BLaER1 (cell line): ENCODE results near the gene ARHGEF11.

Source experiments
- H3K27ac ChIP-seq: shearing (Covaris generic); formaldehyde crosslinking; 2 replicates; pipeline ENCODE4 v1.8.1; 2022
- H3K27me3 ChIP-seq: shearing (Covaris generic); formaldehyde crosslinking; 2 replicates; pipeline ENCODE4 v1.8.1; 2022
- H3K36me3 ChIP-seq: shearing (Covaris generic); formaldehyde crosslinking; 2 replicates; pipeline ENCODE4 v1.8.1; 2022
- H3K4me1 ChIP-seq: shearing (Covaris generic); formaldehyde crosslinking; 2 replicates; pipeline ENCODE4 v1.8.1; 2022
- H3K4me2 ChIP-seq: shearing (Covaris generic); formaldehyde crosslinking; 2 replicates; pipeline ENCODE4 v1.8.1; 2022
- H3K4me3 ChIP-seq: shearing (Covaris generic); formaldehyde crosslinking; 2 replicates; pipeline ENCODE4 v1.8.1; 2022
- H3K9ac ChIP-seq: shearing (Covaris generic); formaldehyde crosslinking; 2 replicates; pipeline ENCODE4 v1.8.1; 2022
- H3K9me3 ChIP-seq: shearing (Covaris generic); formaldehyde crosslinking; 2 replicates; pipeline ENCODE4 v1.8.1; 2022
- H4K20me1 ChIP-seq: shearing (Covaris generic); formaldehyde crosslinking; 2 replicates; pipeline ENCODE4 v1.8.1; 2022
- Cebpa-rat ChIP-seq: shearing (Covaris generic); IDR thresholded peaks from 2 replicates; pipeline ENCODE4 v1.8.1; 2022

The ARHGEF11 gene

DNA sequence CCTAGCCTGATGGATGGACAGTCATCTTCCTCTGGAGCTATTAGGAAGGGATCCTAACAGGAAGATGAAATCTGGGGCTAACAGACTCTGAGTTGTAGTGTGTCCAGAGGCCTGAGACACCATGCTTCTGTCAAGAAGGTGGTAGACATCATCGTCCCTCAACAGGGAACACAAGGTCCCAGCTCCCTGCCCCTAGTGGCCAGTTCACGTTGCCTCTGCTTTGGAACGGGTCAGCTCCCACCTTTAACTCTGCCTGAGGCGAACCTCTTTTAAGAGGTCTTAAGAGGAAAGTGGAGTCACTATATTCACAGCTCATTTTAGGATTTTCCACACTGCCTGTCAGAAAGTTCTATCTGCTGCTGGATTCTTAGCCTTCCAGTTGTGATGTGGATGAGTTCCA, 96.8 kb downstream of the ARHGEF11 start:
- Histone ChIP-seq H3K9ac (no peak overlapping the region), H3K4me1 (no peaks in the 10 kb centered on the region), H3K9me3 (no peaks in the 10 kb centered on the region), H4K20me1 (no peaks in the 10 kb centered on the region), H3K27ac (no peak overlapping the region), H3K4me3 (no peak overlapping the region), H3K27me3 (no peaks in the 10 kb centered on the region), H3K4me2 (no peak overlapping the region), H3K36me3 (peaks cover 98% of the 10 kb centered on the region)
- TF ChIP-seq Cebpa-rat: no peak

DNA sequence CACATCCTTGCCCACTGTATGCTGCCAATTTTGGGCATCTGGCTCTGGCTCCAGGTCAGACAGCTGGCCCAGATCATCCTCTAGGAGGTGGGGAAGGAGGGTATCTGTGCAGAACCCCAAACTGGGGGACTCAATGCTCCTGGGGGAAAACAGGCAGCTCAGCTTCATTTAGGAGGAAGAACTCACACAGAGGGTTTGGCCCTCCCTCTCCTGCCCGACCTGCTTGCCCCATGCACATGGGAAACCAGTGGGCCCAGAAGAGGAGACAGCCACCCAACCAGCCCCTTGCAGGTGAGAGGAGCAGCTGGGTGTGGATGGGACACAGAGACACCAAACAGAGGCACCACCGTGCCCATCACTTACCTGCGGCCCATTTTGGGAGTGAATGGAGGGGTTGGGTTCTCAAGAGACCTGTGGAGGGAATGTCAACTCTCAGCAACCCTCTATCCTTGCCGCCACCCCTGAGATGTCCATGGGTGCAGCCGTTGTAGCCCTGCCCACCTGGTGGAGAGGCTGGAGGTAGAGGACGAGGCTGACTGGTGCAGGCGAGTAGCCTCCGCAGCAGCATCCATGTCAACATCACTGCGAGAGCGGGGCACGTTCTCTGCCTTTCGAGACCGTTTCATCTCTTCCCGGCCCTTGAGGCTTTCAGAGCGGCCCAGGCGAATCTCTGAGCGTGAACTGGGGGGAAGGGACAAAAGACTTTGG, 97.6 kb downstream of the ARHGEF11 start:
- Histone ChIP-seq H3K4me3 (no peak overlapping the region), H3K9ac (no peak overlapping the region), H3K4me2 (no peak overlapping the region), H3K27me3 (no peaks in the 10 kb centered on the region), H3K4me1 (no peaks in the 10 kb centered on the region), H3K27ac (no peak overlapping the region), H3K9me3 (no peaks in the 10 kb centered on the region), H3K36me3 (peaks cover 100% of the 10 kb centered on the region), H4K20me1 (no peaks in the 10 kb centered on the region)
- TF ChIP-seq Cebpa-rat: no peak

DNA sequence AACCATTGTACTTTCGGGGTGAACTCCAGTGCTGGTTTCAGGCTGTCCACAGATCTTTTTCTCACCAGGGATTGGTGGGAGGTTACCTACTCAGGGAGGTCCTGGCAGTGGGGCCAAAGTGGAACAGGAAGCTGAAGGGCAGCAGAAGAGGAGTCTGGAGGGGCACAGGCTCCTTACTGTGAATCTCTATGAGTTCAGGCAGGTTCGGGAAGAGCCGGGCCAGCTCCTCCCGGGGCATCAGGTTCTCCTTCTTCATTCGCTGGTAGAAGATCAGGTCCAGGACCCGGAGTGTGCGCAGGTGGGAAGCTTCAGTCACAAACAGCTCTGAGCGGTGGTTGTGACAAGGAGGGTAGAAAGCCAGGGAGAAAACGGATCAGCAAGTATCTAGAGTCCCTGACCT, 98.4 kb downstream of the ARHGEF11 start:
- no peaks in the 10 kb centered on the region for H3K9me3 ChIP-seq
- H3K27ac ChIP-seq: no peak overlapping the region
- peaks cover 100% of the 10 kb centered on the region for H3K36me3 ChIP-seq
- no peaks in the 10 kb centered on the region for H4K20me1 ChIP-seq
- TF ChIP-seq Cebpa-rat: no peak
- H3K27me3 ChIP-seq: no peaks in the 10 kb centered on the region
- H3K9ac ChIP-seq: no peak overlapping the region
- H3K4me2 ChIP-seq: no peak overlapping the region
- no peaks in the 10 kb centered on the region for H3K4me1 ChIP-seq
- no peak overlapping the region for H3K4me3 ChIP-seq

DNA sequence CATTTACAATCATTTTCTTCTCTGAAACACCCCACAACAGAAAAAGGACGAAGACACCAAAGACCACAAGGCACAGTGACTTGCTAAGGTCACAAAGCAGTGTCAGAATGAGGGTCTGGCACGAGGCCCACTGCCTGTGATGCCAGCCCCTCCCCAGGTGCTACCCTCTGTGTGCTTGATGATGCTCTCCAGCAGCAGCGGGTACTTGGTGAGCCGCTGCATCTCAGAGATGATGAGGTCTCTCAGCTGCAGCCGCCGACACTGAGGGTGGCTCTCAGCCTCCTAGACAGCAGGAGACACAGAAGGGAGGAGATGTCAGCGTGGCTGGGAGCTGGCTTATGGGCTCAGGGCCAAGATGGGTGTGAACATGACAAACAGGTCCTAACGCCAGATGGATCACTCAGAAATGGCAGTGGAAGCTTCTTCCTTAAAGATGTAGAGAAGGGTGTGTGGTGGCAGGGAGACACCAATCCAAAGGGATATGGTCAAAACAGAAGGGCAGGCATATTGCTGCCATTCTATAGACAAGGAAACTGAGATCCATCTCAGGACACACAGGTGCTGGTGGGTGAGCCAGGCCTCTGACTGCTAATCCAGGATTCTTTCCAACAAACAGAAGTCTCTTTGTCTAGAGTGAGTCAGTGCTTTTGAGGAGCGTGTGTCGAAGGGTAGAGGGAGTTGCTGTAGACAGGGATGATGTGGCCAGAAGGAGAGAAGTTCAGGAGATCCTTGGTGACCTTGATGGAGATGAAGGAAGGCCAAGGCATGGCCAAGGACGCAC, 99.5 kb downstream of the ARHGEF11 start:
- Histone ChIP-seq H4K20me1 (no peaks in the 10 kb centered on the region), H3K36me3 (peaks cover 100% of the 10 kb centered on the region), H3K9ac (no peak overlapping the region)

DNA sequence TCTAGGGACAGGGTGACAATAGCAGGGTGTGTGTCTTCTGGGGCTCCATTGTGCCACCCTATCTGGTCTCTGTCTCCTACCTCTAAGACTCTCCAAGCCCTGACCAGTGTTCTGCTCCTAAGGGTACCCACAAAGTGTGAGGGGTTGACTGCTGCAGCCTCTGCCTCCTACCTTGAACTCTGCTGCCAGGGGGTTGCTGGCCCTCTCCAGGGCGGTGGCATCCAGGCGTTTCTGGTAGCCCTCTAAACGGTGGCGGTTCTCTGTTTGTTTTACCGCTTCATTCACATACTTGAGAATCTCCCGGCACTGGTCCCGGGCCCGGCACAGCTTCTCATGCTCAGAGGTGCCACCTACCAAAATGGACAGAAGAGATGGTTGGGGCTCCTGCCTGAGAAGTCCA, 100.7 kb downstream of the ARHGEF11 start:
- H3K9ac ChIP-seq: no peak overlapping the region
- H3K27ac ChIP-seq: no peak overlapping the region
- no peaks in the 10 kb centered on the region for H3K4me1 ChIP-seq
- H3K4me2 ChIP-seq: no peak overlapping the region
- no peaks in the 10 kb centered on the region for H3K9me3 ChIP-seq
- no peak for TF ChIP-seq Cebpa-rat
- no peaks in the 10 kb centered on the region for H3K27me3 ChIP-seq
- peaks cover 100% of the 10 kb centered on the region for H3K36me3 ChIP-seq
- no peaks in the 10 kb centered on the region for H4K20me1 ChIP-seq
- no peak overlapping the region for H3K4me3 ChIP-seq

More for the DNA sequence above, 99.5 kb downstream of the ARHGEF11 start:
- no peak for TF ChIP-seq Cebpa-rat
- Histone ChIP-seq H3K27ac (no peak overlapping the region), H3K4me1 (no peaks in the 10 kb centered on the region), H3K9me3 (no peaks in the 10 kb centered on the region), H3K4me2 (no peak overlapping the region), H3K4me3 (no peak overlapping the region), H3K27me3 (no peaks in the 10 kb centered on the region)

DNA sequence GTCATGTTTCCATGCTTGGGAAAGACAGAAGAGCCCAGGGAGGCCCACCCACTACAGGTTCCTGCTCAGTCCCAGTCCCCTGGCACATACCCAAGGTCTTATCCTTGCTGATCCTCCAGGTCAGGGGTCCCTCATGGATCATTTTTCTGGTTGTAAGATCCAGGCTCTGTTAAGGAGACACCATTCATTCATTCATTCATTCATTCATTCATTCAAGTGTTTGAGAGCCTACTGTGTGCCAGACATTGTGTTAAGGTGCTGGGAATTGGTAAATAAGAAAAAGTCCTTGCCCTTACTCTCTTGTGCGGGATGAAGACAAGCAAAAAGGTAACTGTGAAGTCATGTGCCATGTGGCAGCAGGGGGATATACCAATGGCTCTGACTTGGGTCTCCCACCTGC, 101.3 kb downstream of the ARHGEF11 start:
- no peaks in the 10 kb centered on the region for H4K20me1 ChIP-seq
- H3K27ac ChIP-seq: no peak overlapping the region
- no peak for TF ChIP-seq Cebpa-rat
- H3K36me3 ChIP-seq: peaks cover 100% of the 10 kb centered on the region
- H3K4me1 ChIP-seq: no peaks in the 10 kb centered on the region; the same call in 1 of the 2 replicates
- no peak overlapping the region for H3K4me2 ChIP-seq
- no peak overlapping the region for H3K9ac ChIP-seq
- H3K4me3 ChIP-seq: no peak overlapping the region
- H3K27me3 ChIP-seq: no peaks in the 10 kb centered on the region
- H3K9me3 ChIP-seq: no peaks in the 10 kb centered on the region

DNA sequence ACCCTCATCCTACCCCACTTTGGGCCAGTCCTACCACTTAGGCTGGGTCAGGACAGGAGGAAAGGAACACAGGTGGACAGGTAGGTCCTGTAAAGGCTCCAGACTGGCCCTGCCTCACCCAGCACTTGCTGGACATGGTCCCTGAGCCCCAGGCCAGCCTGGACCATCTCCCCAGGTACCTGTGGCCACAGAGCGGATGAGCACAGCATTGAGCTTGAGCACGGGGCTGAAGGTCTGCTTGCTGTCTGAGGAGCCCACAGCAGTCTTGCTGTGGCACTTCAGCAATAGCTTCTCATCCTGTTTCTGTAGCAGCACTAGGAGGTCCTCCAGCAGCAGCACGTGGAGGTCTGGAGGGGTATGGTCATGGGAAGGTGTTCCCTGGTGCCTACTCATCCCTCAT, 101.8 kb downstream of the ARHGEF11 start:
- Histone ChIP-seq H3K4me3 (no peak overlapping the region), H4K20me1 (no peaks in the 10 kb centered on the region), H3K27ac (no peak overlapping the region), H3K4me2 (no peak overlapping the region), H3K27me3 (no peaks in the 10 kb centered on the region), H3K36me3 (peaks cover 100% of the 10 kb centered on the region), H3K9ac (no peak overlapping the region), H3K9me3 (no peaks in the 10 kb centered on the region), H3K4me1 (peaks cover 3% of the 10 kb centered on the region)
- TF ChIP-seq Cebpa-rat: no peak

DNA sequence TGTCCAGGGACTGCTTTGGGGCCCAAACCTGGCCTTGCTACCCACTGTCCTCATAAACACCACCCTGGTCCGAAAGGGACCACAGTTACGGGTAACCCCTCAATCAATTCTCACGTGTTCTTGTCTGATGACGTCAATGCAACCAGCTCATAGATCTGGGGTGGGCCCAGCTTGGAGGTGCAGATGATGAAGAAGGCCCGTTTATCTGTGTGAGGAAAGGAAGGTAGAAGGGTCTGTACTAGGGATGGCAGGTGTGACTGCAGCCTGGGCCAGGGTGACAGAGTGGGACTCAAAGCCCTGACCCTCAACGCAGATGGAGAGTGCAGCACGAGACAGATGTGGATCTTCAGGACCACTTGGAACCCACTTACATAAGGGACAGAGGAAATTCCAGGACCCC, 103.0 kb downstream of the ARHGEF11 start:
- H3K36me3 ChIP-seq: peaks cover 100% of the 10 kb centered on the region
- H4K20me1 ChIP-seq: peaks cover 4% of the 10 kb centered on the region; the same call in 1 of the 2 replicates
- TF ChIP-seq Cebpa-rat: no peak

DNA sequence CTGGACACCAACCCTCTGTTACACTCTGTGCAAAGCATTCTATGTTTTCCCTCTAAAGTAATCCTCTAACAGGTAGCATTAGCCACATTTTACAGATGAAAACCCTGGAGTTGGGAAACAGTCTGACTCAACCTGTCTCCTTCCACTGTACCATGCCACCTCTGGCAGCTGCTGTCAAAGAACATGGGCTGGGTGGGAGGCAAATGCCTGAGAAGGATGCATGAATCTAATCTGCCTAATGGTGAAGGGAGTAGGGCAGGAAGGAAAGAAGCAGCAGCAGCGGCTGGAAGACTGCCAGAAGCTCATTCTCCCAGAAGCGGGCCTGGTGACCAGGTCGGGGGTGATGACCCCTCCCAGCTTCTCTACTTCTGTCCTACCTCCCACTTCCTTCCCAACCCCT, 103.4 kb downstream of the ARHGEF11 start:
- Histone ChIP-seq H3K36me3 (peaks cover 100% of the 10 kb centered on the region), H4K20me1 (peaks cover 8% of the 10 kb centered on the region; the same call in 1 of the 2 replicates), H3K4me1 (peaks cover 15% of the 10 kb centered on the region), H3K27me3 (no peaks in the 10 kb centered on the region), H3K4me2 (no peak overlapping the region), H3K9me3 (no peaks in the 10 kb centered on the region), H3K27ac (no peak overlapping the region), H3K4me3 (no peak overlapping the region), H3K9ac (no peak overlapping the region)
- TF ChIP-seq Cebpa-rat: no peak

More for the DNA sequence above, 103.0 kb downstream of the ARHGEF11 start:
- Histone ChIP-seq H3K4me3 (no peak overlapping the region), H3K9ac (no peak overlapping the region), H3K9me3 (no peaks in the 10 kb centered on the region), H3K27me3 (no peaks in the 10 kb centered on the region), H3K27ac (no peak overlapping the region), H3K4me1 (peaks cover 11% of the 10 kb centered on the region), H3K4me2 (no peak overlapping the region)

DNA sequence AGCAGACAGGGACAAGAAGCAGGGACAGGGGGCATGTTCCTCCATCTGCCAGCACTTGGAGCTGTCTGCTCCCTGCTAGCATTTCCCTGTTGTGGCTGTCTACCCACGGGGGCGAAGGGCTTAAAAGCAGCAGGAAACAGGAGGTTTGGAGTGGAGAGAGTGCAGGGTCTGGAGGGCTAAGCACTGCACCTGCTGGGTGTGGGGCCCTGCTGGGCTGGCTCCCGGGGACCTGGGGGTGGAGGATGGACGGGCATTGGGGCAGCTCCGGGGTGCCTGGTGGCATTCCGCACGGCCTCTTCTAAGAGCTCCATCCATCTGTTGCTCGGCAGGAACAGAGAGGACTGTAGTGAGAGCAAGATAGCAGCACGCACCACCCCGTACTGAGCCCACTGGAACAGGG, 103.9 kb downstream of the ARHGEF11 start:
- no peak overlapping the region for H3K27ac ChIP-seq
- H3K9me3 ChIP-seq: no peaks in the 10 kb centered on the region
- H3K4me2 ChIP-seq: no peak overlapping the region
- no peak overlapping the region for H3K9ac ChIP-seq
- H3K27me3 ChIP-seq: no peaks in the 10 kb centered on the region
- no peak overlapping the region for H3K4me3 ChIP-seq
- H4K20me1 ChIP-seq: peaks cover 10% of the 10 kb centered on the region; the same call in 1 of the 2 replicates
- H3K4me1 ChIP-seq: peaks cover 20% of the 10 kb centered on the region
- no peak for TF ChIP-seq Cebpa-rat
- peaks cover 100% of the 10 kb centered on the region for H3K36me3 ChIP-seq
